ENCODE data around the gene NDUFV2. TPM values are rescaled to one million over a fixed set of nuclear protein-coding genes. Genes with fewer than 3 reads are reported as not detected.

NDUFV2 gene
- total RNA-seq, 2 donors from 2014 or later: 175 to 203 TPM

- H3K27ac ChIP-seq: no peak overlapping the region
- H3K4me1 ChIP-seq: no peaks in the 10 kb centered on the region
- no peak overlapping the region for H3K9ac ChIP-seq (ENCODE audit: low read depth in 2 of 2, low read length in 2 of 2)
- no peak overlapping the region for H3K4me3 ChIP-seq
- no peaks in the 10 kb centered on the region for H3K9me3 ChIP-seq
- no peaks in the 10 kb centered on the region for H3K27me3 ChIP-seq
- H3K36me3 ChIP-seq: no peaks in the 10 kb centered on the region
- TF ChIP-seq, protein P1, sequence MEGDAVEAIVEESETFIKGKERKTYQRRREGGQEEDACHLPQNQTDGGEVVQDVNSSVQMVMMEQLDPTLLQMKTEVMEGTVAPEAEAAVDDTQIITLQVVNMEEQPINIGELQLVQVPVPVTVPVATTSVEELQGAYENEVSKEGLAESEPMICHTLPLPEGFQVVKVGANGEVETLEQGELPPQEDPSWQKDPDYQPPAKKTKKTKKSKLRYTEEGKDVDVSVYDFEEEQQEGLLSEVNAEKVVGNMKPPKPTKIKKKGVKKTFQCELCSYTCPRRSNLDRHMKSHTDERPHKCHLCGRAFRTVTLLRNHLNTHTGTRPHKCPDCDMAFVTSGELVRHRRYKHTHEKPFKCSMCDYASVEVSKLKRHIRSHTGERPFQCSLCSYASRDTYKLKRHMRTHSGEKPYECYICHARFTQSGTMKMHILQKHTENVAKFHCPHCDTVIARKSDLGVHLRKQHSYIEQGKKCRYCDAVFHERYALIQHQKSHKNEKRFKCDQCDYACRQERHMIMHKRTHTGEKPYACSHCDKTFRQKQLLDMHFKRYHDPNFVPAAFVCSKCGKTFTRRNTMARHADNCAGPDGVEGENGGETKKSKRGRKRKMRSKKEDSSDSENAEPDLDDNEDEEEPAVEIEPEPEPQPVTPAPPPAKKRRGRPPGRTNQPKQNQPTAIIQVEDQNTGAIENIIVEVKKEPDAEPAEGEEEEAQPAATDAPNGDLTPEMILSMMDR (IDR thresholded peaks at IDR 0.05): no peak
- intact Hi-C loops (cut with DNase I): no loop called here
- no peak for DNase-seq
These were observed 75.0 kb downstream of the NDUFV2 start for GRCh38 chr18:9177466-9177865.

DNA sequence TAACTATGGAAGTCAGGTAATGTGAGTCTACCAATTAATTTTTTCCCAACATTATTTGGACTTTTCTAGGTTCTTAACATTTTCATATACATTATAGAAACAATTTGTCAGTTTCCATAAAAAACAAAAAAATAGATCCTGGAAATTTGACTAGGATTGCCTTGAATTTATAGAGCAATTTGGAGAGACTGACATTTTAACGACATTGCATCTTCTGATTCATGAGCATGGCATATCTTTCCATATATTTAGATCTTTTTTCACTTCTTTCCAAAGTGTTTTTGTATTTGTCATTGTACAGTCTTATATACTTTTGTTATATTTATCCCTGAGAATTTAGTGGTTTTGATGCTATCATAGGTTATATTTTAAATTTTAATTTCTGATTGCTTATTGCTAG is 76.1 kb downstream of the NDUFV2 start:
- no peak overlapping the region for H3K9ac ChIP-seq (ENCODE audit: low read depth in 2 of 2, low read length in 2 of 2)
- TF ChIP-seq, protein P1 (IDR thresholded peaks at IDR 0.05): no peak
- no peak overlapping the region for H3K27ac ChIP-seq
- H3K9me3 ChIP-seq: no peaks in the 10 kb centered on the region
- no peaks in the 10 kb centered on the region for H3K4me1 ChIP-seq
- no peak overlapping the region for H3K4me3 ChIP-seq
- no peaks in the 10 kb centered on the region for H3K36me3 ChIP-seq
- intact Hi-C loops (cut with DNase I): no loop called here
- no peak for DNase-seq
- no peaks in the 10 kb centered on the region for H3K27me3 ChIP-seq

DNA sequence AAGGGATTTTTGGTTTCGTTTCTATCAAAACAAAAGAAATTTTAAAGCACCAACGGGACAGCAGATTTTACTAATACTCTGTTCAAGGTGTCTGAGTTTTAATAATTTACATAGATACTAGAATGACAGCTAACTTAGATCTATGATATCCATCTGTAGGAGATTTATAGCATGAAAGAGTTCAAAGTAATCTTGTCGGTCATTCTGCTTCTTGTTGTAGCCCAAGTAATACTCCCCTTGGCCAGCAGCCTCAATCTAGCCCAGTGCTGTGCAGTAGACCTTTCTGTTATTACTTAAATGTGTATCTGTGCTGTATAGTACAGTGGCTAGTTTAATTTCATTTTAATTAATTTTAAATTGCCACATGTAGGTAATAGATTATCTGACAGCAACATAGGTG is 78.8 kb downstream of the NDUFV2 start:
- Histone ChIP-seq H3K27me3 (no peaks in the 10 kb centered on the region), H3K9me3 (no peaks in the 10 kb centered on the region), H3K27ac (no peak overlapping the region), H3K36me3 (no peaks in the 10 kb centered on the region), H3K4me3 (no peak overlapping the region), H3K4me1 (no peaks in the 10 kb centered on the region), H3K9ac (ENCODE audit: low read depth in 2 of 2, low read length in 2 of 2) (no peak overlapping the region)
- TF ChIP-seq, protein P1 (IDR thresholded peaks at IDR 0.05): no peak
- intact Hi-C loops (cut with DNase I): no loop called here
- DNase-seq: no peak

GRCh38 chr18:9182852-9183399 is 80.4 kb downstream of the NDUFV2 start:
- no peaks in the 10 kb centered on the region for H3K27me3 ChIP-seq
- H3K36me3 ChIP-seq: no peaks in the 10 kb centered on the region
- DNase-seq: no peak
- peaks cover under 1% of the 10 kb centered on the region for H3K4me1 ChIP-seq
- no peaks in the 10 kb centered on the region for H3K9me3 ChIP-seq
- intact Hi-C loops (cut with DNase I): no loop called here
- H3K27ac ChIP-seq: no peak overlapping the region
- TF ChIP-seq, protein P1 (IDR thresholded peaks at IDR 0.05): no peak
- H3K9ac ChIP-seq (ENCODE audit: low read depth in 2 of 2, low read length in 2 of 2): no peak overlapping the region
- H3K4me3 ChIP-seq: no peak overlapping the region

Other genes with a start within 250 kb of the NDUFV2 start
- gene ANKRD12, start 34.1 kb downstream of the NDUFV2 start, total RNA-seq: 10 to 100 TPM; 27.9 to 55.7 TPM
- 10 to 100 TPM; 14.1 to 25.1 TPM for gene TWSG1, start 232.1 kb downstream of the NDUFV2 start, total RNA-seq